Colonic mucosa (tissue), 4 donors: Measurements from ENCODE around the gene PAPOLB. TPM values are rescaled to one million over a fixed set of nuclear protein-coding genes. Genes with fewer than 3 reads are reported as not detected.

Source experiments
- DNase-seq: peaks from one replicate; pipeline ENCODE4 v3.0.0-alpha.2; 2020
- H3K27ac ChIP-seq: fragments of 200-600 bp; one replicate; pipeline ENCODE4 v1.8.0; 2021
- H3K27me3 ChIP-seq: fragments of 200-600 bp; one replicate; pipeline ENCODE4 v1.8.0; 2021
- H3K36me3 ChIP-seq: fragments of 200-600 bp; one replicate; pipeline ENCODE4 v1.8.0; 2021
- H3K4me1 ChIP-seq: fragments of 200-600 bp; one replicate; pipeline ENCODE4 v1.8.0; 2021; ENCODE audit warnings: mild to moderate bottlenecking
- H3K4me3 ChIP-seq: fragments of 200-600 bp; one replicate; pipeline ENCODE4 v1.8.0; 2021
- H3K9ac ChIP-seq, 2 donors: one replicate each; pipeline ENCODE4 v1.7.0; 2013; ENCODE audit warnings: control low read depth in 2 of 2, low read depth in 2 of 2, low read length in 2 of 2
- H3K9me3 ChIP-seq: fragments of 200-600 bp; one replicate; pipeline ENCODE4 v1.8.0; 2021
- CTCF ChIP-seq: fragments of 200-600 bp; IDR thresholded peaks from one replicate; pipeline ENCODE4 v1.8.0; 2022; ENCODE audit warnings: antibody characterized with exemption, mild to moderate bottlenecking
- intact Hi-C: fragments of 100-400 bp; cut with DNase I; formaldehyde crosslinking; loops from one replicate; pipeline ENCODE4 v1.14.1; 2022
- total RNA-seq, 2 donors: library from RNA; stranded (reverse); fragmentation: NEBNext Ultra II Directional in 1 of 2; extraction: Animal tissue kit (Norgen Biotek cat#: 25700) in 1 of 2; gene quantifications; one replicate each; pipeline ENCODE4 v1.2.1, GENCODE V29; 2021
- donor health status: healthy.
- donor health status: DM: no; HTN: no; CAD: no.
- donor health status: DM: no; HTN: no; CAD: no.

The PAPOLB gene
- total RNA-seq, 2 donors from 2014 or later = 0.05 TPM; not detected in 1

GRCh38 chr7:4856336-4857057 lies 5.3 kb downstream of the PAPOLB start:
- Histone ChIP-seq H3K9me3 (no peaks in the 10 kb centered on the region), H3K4me3 (no peak overlapping the region), H3K27ac (no peak overlapping the region), H3K36me3 (no peaks in the 10 kb centered on the region), H3K4me1 (no peaks in the 10 kb centered on the region), H3K27me3 (no peaks in the 10 kb centered on the region), H3K9ac (no peak overlapping the region)
- no peak for TF ChIP-seq CTCF
- intact Hi-C loops = no loop called here
- no peak for DNase-seq

GRCh38 chr7:4854916-4855315 lies 6.9 kb downstream of the PAPOLB start:
- H3K27me3 ChIP-seq = no peaks in the 10 kb centered on the region
- H3K4me3 ChIP-seq = no peak overlapping the region
- intact Hi-C loops = no loop called here
- no peak for DNase-seq
- TF ChIP-seq CTCF = no peak
- no peaks in the 10 kb centered on the region for H3K36me3 ChIP-seq
- H3K4me1 ChIP-seq = no peaks in the 10 kb centered on the region
- H3K9ac ChIP-seq = no peak overlapping the region
- no peak overlapping the region for H3K27ac ChIP-seq
- no peaks in the 10 kb centered on the region for H3K9me3 ChIP-seq

GRCh38 chr7:4851459-4852422 lies 10.1 kb downstream of the PAPOLB start:
- intact Hi-C loops = no loop called here
- H3K4me1 ChIP-seq = no peaks in the 10 kb centered on the region
- DNase-seq = no peak
- no peak overlapping the region for H3K27ac ChIP-seq
- H3K36me3 ChIP-seq = no peaks in the 10 kb centered on the region
- no peak overlapping the region for H3K4me3 ChIP-seq
- no peak for TF ChIP-seq CTCF
- H3K9me3 ChIP-seq = no peaks in the 10 kb centered on the region
- H3K9ac ChIP-seq = no peak overlapping the region
- H3K27me3 ChIP-seq = no peaks in the 10 kb centered on the region

- Histone ChIP-seq H3K4me3 (no peak overlapping the region), H3K9ac (no peak overlapping the region), H3K36me3 (no peaks in the 10 kb centered on the region), H3K27me3 (no peaks in the 10 kb centered on the region), H3K9me3 (no peaks in the 10 kb centered on the region), H3K27ac (no peak overlapping the region), H3K4me1 (no peaks in the 10 kb centered on the region)
- intact Hi-C loops = no loop called here
- no peak for DNase-seq
- TF ChIP-seq CTCF = no peak
These were observed 11.5 kb downstream of the PAPOLB start for GRCh38 chr7:4850262-4850795.

GRCh38 chr7:4849390-4849789 lies 12.4 kb downstream of the PAPOLB start:
- Histone ChIP-seq H3K4me3 (no peak overlapping the region), H3K36me3 (no peaks in the 10 kb centered on the region), H3K27me3 (no peaks in the 10 kb centered on the region), H3K9me3 (no peaks in the 10 kb centered on the region), H3K9ac (no peak overlapping the region), H3K4me1 (no peaks in the 10 kb centered on the region), H3K27ac (no peak overlapping the region)
- no peak for TF ChIP-seq CTCF
- intact Hi-C loops = no loop called here
- no peak for DNase-seq
